Stimulated activated CD4-positive, alpha-beta T cell treated with anti-CD3 and anti-CD28 coated beads, Interleukin-12 subunit alpha, Interleukin-12 subunit beta, amount 100 ng/mL, for 4 hours (primary cell): Measurements from ENCODE around the gene PLET1.

Experiments used
- DNase-seq: peaks from one replicate; pipeline ENCODE4 v3.0.0-alpha.2; 2020

PLET1 gene

GRCh38 chr11:112280268-112281126 is 19.8 kb upstream of the PLET1 start:
- DNase-seq, result peak; percentile 43

GRCh38 chr11:112279901-112280267 is 19.2 kb upstream of the PLET1 start:
- peak; percentile 79 for DNase-seq

- no peak for DNase-seq
Measured at GRCh38 chr11:112278803-112279202, 18.1 kb upstream of the PLET1 start.

- no peak for DNase-seq
Measured at GRCh38 chr11:112277941-112278340, 17.3 kb upstream of the PLET1 start.

GRCh38 chr11:112277029-112277428 is 16.4 kb upstream of the PLET1 start:
- no peak for DNase-seq

- no peak for DNase-seq
Measured at GRCh38 chr11:112274007-112274783, 13.5 kb upstream of the PLET1 start.

GRCh38 chr11:112273066-112273465 is 12.4 kb upstream of the PLET1 start:
- no peak for DNase-seq

- DNase-seq, result no peak
Measured at GRCh38 chr11:112271242-112271641, 10.6 kb upstream of the PLET1 start.

- no peak for DNase-seq
Measured at GRCh38 chr11:112270551-112271180, 10.0 kb upstream of the PLET1 start.

- no peak for DNase-seq
Measured at GRCh38 chr11:112269139-112269538, 8.5 kb upstream of the PLET1 start.

- no peak for DNase-seq
Measured at GRCh38 chr11:112268406-112268805, 7.7 kb upstream of the PLET1 start.

- no peak for DNase-seq
Measured at GRCh38 chr11:112267188-112267591, 6.5 kb upstream of the PLET1 start.

- DNase-seq, result no peak
Measured at GRCh38 chr11:112266410-112266778, 5.7 kb upstream of the PLET1 start.

- no peak for DNase-seq
Measured at GRCh38 chr11:112265659-112266409, 5.2 kb upstream of the PLET1 start.

GRCh38 chr11:112255067-112255720 is 5.5 kb downstream of the PLET1 start:
- DNase-seq, result no peak

GRCh38 chr11:112253605-112254242 is 6.9 kb downstream of the PLET1 start:
- no peak for DNase-seq

GRCh38 chr11:112249871-112250610 is 10.6 kb downstream of the PLET1 start:
- DNase-seq, result no peak

GRCh38 chr11:112248201-112248600 is 12.5 kb downstream of the PLET1 start:
- DNase-seq, result no peak

- DNase-seq, result no peak
Measured at GRCh38 chr11:112247201-112247600, 13.5 kb downstream of the PLET1 start.

- DNase-seq, result no peak
Measured at GRCh38 chr11:112241486-112241885, 19.2 kb downstream of the PLET1 start.

GRCh38 chr11:112238041-112238440 is 22.6 kb downstream of the PLET1 start:
- DNase-seq, result no peak
